ENCODE results near the gene SEL1L2. TPM values are rescaled to one million over a fixed set of nuclear protein-coding genes. Genes with fewer than 3 reads are reported as not detected.

The SEL1L2 gene
- total and polyA plus RNA-seq, 9 of the 15 experiments (the other 6 are each of a cell fraction or from before 2014, with no cell fraction given): not detected

DNA sequence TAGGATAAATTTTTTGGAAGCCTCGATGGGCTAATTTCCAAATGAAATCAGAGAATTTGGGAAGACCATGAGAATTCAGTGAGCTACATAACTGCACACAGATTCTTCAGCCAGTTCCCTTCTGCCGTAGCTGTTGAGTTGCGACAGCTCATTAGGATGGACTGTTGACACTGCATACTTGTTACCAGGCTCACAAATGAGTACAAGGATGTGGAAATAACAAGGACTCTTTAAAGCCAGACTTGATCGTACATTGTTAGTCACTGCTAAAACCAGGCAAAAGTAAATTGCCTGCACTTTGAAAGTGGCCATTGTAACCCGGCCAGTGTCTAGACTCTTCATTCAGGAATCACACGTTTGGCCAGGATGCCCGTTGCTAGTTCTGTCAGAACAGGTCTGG, 168.5 kb downstream of the SEL1L2 start (continued):
- TF ChIP-seq, protein P1, sequence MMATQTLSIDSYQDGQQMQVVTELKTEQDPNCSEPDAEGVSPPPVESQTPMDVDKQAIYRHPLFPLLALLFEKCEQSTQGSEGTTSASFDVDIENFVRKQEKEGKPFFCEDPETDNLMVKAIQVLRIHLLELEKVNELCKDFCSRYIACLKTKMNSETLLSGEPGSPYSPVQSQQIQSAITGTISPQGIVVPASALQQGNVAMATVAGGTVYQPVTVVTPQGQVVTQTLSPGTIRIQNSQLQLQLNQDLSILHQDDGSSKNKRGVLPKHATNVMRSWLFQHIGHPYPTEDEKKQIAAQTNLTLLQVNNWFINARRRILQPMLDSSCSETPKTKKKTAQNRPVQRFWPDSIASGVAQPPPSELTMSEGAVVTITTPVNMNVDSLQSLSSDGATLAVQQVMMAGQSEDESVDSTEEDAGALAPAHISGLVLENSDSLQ (IDR thresholded peaks at IDR 0.05): no peak
- no peak for TF ChIP-seq SP1 (CRISPR knock-in tag; IDR thresholded peaks at IDR 0.05)
- TF ChIP-seq SAP30 (IDR thresholded peaks at IDR 0.05; ENCODE audit: borderline replicate concordance, insufficient read depth, low read depth, low read length, poor library complexity, severe bottlenecking): no peak
- no peak for TF ChIP-seq SMAD1 (IDR thresholded peaks at IDR 0.05; ENCODE audit: low read depth, low read length, partially characterized antibody)
- no peak for TF ChIP-seq JUN (IDR thresholded peaks at IDR 0.05; ENCODE audit: borderline replicate concordance, low read depth, low read length)
- no peak for TF ChIP-seq JUN (CRISPR knock-in tag; IDR thresholded peaks at IDR 0.05; ENCODE audit: borderline replicate concordance)
- TF ChIP-seq, protein P2, sequence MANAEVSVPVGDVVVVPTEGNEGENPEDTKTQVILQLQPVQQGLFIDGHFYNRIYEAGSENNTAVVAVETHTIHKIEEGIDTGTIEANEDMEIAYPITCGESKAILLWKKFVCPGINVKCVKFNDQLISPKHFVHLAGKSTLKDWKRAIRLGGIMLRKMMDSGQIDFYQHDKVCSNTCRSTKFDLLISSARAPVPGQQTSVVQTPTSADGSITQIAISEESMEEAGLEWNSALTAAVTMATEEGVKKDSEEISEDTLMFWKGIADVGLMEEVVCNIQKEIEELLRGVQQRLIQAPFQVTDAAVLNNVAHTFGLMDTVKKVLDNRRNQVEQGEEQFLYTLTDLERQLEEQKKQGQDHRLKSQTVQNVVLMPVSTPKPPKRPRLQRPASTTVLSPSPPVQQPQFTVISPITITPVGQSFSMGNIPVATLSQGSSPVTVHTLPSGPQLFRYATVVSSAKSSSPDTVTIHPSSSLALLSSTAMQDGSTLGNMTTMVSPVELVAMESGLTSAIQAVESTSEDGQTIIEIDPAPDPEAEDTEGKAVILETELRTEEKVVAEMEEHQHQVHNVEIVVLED (CRISPR knock-in tag; IDR thresholded peaks at IDR 0.05): no peak

All from K562 (cell line).